Activated T-cell treated with anti-CD3 and anti-CD28 coated beads for 1 hour (primary cell): ENCODE measurements around the gene GPATCH4.
"Not testable (repeated sequence)": the region's sequence is repeated elsewhere in the genome, so short reads cannot be mapped to it uniquely, and the experiment has no call there.

ENCODE experiments used
- DNase-seq: peaks from one replicate; pipeline ENCODE4 v3.0.0-alpha.2; 2020; ENCODE audit warnings: low read depth

The GPATCH4 gene

DNA sequence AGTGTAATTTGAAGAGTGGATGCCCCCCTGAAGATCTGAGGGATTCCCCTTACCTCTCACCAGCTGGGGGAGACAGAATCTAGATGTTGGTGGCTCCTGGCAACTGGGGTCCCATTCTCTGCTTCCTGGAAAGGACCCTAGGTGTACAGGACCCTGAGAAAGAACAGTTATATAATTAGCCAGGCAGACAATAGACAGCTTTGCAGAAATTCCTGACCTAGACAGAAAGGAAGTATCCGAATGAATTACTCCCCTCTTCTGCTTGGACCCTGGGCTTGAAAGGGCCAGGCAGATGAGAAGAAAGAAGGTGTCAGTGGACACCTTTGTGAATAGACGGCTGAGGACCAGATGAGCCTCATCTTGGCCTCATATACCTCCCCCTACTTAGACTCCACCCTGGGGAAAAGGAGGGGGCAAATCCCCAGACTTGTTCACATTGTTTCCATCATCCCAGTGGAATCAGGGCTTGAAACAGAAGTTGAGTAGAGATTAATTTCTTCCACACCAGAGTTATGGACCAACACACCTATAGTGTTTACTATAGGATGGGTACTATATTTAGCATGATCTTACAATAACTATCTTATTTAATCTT is 27.1 kb downstream of the GPATCH4 start:
- DNase-seq = no peak

DNA sequence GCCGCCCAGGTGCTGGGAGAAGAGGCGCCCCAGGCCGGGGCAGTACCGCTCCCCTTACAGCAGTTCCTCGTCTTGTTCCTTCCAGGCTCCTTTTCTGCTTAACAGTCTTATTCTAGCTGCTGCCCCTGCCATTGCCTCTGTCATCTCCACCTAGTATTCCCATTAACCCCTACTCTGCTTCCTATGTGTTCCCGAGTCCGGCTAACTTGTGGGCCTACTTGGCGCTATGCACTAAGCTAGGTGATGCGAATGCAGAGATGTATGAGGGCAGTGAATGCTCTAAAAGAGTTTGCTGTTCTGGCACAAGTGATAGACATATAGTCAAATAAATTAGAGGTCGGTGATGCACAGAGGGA is 28.6 kb downstream of the GPATCH4 start:
- DNase-seq = no peak

DNA sequence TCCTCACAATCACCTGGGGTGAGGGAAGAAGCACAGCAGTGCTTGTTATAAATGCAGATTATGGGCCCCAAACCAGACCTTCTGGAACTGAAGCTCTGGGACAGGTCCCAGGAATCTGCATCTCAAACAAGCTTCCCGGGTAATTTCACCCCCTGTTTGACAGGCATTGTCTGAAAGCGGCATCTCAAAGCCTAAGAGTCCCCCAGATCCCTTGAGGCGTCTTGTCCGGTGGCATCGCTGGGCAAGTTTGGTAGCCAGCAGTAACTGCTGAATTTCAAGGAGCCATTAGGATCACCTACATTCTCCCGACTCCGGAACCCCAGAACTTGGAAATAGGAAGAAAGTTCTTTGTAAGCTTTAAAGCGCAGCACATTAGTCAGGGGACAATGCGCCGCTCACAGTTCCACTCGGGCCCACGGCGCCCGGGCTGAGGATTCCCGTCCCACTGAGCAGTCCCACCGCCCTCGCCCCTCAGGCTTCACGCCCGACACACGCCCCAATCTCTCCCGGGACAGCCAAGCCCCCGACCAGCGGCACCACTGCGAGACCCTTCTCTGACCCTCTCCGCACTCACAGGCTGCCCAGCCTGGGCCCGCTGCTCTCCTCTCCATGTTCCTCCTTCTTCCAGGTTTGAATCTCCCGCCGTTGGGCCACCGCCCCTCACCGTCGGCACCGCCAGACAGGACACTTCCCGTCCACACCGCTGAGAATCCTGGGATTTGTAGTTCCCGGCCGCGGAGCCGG is 29.2 kb downstream of the GPATCH4 start, which contains the start of gene IQGAP3:
Gene IQGAP3 (minus strand): TSS at position 647 of the 744 bp plus-strand sequence. CDS start 36 bp downstream, at position 611.
- peak; percentile 46 for DNase-seq

DNA sequence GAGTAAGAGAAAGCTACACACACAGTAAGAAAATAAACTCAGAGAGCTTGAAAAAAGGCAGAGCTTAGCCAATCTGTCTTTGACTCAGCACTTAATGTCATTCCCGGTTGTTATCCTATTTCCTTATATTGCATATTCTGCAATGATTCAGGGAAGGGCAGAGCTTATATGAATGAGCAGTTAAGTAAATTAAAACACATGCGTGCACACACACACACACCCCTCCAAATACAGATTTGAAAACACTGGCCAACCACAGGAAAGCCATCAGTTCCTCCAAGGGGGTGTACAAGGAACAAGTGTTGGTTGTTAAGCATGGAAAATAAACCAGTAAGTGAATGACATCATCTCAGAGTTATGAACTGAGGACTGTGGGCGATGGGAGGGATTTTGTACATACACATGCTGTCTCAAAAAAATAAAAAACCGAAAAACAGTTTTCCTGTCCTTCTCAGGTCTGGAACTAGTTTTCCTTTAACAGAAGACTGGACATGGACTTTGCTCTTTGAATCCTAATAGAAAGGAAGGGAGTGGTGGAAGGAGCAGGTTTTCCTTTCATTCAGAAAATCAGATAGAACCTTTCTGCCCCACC is 29.9 kb downstream of the GPATCH4 start:
- DNase-seq = no peak

DNA sequence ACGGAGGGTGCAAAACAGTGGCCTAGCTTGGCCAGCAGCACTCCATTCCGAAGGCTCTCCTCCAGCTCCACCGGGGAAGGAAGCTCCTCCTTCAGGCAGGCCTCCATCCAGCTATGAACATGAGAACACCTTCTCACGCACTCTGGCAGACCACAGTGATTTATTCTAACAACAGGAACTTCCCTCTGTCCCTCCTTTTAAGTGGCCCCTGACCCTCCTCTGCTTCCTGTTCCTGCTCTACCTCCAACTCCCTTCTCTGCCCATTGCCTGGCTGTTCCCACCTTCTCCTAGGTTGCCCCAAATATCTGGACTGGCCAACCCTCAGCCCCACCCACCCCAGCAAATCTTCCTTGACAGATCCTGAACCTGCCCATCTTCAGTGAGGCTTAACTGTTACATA is 34.8 kb downstream of the GPATCH4 start:
- no peak for DNase-seq

DNA sequence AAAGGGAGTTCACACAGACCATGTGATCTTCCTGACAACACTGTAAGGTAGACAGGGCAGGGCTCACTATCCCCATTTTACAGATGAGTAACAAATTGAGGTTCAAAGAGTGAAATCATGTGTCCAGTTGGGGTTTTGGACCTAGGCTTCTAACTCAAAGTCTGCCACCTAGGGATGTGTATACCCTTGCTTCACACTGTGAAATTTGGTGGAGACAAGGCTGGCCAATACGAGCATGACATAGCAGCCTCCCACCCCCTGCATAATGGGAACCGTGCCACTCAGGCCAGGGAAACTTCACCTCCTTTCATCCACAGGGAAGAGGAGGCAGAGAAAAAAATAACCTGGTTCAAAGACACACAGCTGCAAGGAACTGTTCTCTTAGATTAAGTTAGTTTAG is 35.8 kb downstream of the GPATCH4 start:
- no peak for DNase-seq

DNA sequence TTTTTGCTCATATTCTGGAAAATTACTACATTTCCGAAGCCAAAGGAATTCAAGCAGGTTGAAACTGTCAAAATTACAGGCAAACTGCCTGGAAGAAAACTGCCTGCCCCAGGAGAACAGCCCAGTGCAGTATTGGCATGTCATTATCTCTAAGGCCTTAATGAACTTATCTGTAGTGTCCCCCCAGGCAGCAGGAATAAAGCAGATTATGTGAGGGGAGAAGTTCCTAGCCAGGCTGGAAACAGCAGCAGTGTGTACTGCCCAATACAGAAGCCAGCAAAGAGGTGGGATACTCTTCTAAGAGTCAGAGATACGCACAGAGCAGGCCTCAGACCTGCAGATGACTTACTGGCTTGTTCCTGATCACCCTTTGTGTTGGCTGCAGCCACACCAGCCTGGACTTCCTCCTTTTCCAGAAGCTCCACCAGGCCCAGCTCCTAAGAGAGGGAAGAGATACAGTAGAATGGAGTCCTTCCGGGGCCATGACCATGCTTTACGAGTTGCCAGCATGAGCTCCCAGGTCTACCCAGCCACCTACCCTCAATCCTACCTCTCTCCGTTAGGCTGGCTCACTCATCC is 40.6 kb downstream of the GPATCH4 start:
- no peak for DNase-seq

DNA sequence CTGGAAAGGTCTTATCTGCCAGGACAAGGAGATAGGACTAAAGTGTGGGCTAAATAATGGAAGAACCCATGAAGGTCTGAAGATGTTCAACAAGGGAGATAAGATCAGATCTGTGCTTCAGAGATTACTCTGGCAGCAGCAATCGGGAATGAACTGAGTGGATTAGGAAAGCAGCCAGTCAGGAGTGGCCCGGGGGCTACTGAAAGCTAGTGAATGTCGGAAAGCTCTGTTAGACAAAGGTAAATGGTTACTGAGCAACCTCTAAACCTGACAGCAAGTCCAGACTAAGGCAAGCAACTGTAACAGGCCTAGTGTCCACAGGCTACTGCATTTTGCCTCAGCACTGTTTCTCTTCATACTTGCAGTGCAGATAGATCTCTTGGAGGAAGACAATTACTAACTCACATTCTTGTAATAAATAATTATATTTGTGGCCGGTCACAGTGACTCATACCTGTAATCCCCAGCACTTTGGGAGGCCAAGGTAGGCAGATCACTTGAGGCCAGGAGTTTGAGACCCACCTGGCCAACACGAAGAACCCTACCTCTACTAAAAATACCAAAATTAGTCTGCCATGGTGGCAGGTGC is 41.4 kb downstream of the GPATCH4 start:
- no peak for DNase-seq

DNA sequence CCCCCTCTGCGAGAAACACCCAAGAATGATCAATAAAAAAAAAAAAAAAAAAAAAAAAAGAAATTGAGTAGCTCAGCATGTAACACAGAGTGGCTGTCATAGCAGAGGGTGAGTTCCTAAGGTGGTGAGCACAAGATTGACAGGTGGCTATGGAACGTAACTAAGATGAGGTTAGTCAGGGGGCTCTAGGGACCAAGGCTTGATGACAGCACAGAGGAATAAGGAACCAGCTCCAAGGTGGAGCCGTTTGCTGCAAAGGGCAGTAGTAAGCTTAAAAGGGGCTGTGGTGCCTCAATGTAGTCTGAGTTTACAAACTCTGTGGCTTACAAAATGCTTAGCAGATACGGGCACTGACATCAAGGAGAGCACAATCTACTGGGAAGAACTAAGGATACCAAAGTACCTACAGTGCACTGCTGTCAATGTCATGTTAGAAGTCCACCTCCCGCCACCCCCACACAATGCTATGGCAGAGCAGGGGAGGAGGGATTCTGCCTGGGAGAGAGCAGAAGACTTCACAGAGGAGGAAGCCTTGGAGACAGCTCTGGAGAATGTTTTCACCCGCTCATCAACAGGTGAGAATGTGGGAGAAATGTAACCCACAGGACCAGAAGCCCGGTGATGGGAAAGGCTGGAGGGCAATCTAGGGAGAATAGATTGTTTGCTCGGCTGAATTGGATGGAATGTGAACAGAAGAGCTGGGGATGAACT is 42.0 kb downstream of the GPATCH4 start:
- no peak for DNase-seq

DNA sequence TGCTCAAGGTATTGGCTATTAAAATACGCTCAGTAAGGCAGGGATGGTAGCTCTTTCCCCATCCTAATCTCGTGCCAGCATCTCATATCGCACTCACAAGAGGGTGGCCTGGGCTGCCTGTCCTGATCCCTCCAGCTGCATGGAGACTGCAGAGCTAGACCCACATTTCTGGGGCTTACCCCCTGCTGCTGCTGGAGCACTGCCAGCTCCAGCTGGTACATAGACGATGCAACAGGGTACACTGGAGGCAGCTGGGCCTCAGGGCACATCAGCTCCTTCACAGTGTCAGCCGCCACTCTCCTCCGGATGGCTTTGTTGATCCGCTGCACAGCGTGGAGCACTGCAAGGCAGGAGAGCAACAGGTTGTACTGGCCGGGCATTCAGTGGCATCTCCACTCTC is 44.9 kb downstream of the GPATCH4 start:
- DNase-seq = no peak

DNA sequence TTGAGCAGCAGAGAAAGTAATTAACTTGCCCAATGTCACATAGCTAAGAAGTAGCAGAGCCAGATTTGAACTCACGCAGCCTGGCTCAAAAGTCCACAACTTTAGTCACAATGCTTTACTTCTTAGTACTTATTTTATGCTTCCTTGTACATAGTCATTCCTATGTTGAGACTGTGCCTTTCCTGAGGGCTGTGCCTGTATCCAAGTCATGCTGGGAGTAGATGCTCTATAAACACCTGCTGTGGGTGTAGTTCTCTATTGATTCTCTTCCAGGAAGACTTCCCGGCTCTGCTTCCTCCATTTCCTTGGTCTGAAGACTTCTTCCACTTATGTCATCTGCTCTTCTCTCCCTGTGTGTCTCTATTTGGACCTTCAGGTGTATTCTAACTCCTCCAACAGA is 45.6 kb downstream of the GPATCH4 start:
- DNase-seq = no peak

DNA sequence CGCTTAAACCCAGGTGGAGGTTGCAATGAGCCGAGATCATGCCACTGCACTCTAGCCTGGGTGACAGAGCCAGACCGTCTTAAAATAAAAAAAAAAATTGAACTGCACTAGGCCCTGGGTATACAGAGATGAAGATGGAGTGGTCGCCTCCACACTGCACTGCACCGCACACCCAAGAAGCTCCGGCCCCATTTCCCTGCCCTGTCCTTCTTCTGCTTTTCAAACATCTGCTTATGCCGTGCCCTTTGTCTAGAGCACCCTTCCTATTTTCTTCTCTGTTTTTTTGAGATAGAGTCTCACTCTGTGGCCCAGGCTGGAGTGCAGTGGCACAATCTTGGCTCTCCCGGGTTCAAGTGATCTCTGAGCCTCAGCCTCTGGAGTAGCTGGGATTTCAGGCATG is 46.3 kb downstream of the GPATCH4 start:
- no peak for DNase-seq

DNA sequence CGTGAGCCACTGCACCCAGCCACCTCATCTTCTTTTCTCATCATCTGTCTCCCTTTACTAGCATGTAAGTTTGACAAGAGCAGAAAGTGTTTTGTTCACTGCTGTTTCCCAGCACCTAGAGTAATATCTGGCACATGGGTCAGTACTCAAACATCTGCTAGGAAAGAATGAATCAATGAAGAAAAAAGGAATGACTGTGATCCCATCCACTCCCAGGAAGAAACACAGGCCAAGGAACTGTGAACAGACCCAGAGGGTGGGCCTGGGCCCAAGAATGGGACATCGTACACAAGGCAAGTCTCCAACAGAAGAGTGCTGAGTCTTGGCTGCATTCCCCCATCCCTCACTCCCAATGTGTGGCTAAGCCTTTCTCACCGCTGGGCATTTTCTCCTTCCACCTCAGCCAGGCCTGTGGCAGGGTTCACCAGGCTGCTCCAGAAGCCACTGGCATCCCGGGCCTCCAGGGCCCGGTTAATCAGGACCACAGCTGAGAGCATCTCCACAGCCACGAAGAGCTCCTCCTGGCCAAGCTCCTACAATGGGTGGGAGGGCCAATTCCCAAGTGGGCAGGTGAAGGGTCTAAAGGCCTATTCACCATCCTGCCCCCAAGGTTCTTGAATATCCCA is 47.3 kb downstream of the GPATCH4 start:
- no peak for DNase-seq

DNA sequence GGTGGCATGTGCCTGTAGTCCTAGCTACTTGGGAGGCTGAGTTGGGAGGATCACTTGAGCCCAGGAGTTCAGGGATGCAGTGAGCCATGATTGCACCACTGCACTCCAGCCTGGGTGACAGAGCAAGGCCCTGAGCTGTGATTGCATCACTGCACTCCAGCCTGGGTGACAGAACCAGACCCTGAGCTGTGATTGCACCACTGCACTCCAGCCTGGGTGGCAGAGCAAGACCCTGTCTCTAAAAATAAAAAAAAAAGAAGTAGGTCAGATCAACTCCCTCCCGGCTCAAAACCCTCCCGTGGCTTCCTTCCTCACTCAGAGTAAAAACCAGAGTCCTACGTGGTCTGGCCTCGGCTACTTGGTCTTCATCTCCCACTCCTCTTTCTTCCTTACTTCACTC is 48.3 kb downstream of the GPATCH4 start:
- not testable (repeated sequence) for DNase-seq

DNA sequence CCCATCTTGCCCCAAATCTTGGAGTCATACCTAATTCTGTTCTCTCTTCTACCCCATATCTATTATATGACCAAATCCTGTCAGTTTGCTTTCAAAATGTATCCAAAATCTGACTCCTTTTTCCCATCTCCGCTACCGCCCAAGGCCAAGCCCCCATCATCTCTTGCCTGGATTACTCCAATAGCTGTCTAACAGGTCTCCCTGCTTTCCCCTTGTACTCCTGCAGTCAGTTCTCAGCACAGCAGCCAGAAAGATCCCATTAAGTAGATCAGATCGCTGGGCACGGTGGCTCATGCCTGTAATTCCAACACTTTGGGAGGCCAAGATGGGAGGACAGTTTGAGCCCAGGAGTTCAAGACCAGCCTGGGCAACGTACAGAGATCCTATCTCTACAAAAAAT is 48.8 kb downstream of the GPATCH4 start:
- DNase-seq = no peak

DNA sequence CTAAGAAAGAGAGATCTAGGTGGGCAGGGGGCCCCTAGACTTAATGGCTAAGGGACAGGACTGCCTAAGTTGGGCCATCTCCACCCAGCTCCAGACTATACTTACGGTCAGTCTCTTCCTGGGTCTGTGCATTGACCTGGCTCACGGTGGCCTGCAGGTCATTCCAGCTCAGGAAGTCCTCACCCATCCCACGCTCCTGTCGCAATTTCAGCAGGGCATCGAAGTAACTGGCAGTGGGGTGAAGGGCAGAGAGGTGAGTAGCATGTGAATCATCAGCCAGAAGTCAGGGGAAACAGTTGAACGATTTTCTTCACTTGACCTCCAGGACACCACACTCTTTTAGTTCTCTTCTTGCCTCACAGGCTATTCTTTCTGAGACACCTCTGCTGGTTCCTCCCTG is 49.4 kb downstream of the GPATCH4 start:
- DNase-seq = no peak

DNA sequence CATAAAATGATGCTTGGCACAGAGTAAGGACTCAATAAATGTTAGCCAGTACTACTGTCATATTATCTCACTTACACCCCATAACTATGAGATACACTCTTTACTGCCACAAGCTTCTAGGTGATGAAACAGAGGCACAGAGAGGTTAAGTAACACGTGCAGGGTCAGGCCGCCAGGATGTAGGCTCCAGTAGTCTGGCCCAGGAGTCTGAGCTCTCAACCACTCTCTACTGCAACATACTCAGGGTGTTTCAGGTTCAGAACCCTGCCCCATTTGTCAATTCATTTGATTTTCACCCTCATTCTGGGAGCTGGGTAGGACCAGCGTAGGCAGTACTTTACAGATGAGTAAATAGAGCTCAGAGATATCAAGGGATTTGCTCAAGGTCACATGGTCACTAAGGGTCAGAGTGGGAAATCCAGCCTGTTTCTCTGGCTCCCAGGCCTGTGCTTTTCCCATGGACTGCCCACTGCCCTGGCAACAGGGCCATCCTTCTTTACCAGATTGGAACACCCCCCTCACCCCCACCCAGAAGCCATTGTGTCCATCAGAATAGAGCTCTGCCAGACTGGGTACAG is 50.1 kb downstream of the GPATCH4 start:
- no peak for DNase-seq

DNA sequence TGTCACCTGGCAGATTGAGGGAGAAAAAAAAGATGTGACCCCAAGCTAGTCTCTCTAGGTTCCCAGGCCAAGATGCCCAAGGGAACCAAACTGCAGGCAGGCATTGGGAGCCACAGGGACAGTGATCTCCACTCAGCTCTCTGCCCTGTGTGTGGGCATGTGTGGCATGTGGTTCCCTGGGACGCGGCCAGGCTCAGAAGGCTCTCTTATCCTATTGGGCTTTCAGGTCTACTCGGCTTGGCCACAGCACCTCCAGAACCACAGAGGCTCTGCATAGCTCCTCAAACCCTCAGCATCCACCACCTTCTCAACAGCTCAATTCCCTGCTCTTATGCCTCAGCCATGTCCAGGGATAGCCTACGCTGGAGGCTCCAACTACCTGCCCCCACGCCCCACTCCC is 50.9 kb downstream of the GPATCH4 start:
- no peak for DNase-seq

DNA sequence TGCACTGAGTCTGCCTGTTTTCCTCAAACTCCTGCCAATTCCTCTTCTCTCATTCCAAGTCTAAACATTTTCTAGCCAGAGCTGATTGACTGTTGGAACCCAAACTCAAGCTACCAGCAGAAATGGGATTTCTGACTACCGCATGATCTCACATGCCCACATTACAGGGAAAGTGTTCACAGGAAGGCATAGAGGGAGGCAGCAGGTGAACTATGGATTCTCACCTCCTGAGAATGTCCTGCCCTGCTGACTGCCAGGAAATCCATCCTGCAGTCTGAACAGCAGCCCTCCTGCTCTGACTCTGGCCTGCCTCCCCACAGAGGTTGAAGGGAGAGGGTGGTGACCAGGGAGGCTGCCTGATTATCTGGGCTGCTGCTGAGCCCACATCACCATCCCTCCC is 51.4 kb downstream of the GPATCH4 start:
- no peak for DNase-seq

DNA sequence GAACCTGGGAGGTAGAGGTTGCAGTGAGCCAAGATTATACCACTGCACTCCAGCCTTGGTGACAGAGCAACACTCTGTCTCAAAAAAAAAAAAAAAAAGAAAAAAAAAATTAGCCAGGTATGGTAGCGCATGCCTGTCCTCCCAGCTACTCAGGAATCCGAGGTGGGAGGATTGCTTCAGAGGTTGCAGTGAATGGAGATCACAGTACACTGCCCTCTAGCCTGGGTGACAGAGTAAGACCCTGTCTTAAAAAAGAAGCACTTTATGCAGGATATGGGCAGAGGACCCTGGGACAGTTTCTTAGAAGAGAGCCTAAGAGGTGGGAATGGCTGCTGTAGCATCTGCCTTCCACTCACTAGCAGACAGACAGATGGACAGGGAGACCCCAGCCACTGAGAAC is 51.9 kb downstream of the GPATCH4 start:
- DNase-seq = no peak

DNA sequence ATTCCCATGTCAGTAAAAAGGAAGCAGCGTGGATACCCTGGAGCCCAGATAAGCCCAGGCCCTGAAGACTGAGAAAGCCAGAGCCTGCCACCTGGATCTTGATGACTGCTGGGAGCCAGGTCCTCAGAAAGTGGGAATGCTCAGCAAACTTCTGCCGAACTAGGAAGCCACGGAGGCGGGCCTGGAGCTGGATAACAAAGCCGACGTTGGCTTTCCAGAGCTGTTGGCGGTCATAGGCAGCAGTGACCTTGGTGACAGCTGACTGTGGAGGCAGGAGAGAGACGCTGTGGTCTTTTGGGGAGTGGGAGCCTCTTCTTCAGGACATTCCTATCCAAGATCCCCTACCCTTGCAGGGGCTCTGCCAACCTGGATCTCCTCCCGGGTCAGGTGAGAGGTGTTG is 53.3 kb downstream of the GPATCH4 start:
- DNase-seq = no peak
